HCT116 (cell line): ENCODE results near the gene LYST. TPM values are rescaled to one million over a fixed set of nuclear protein-coding genes. Genes with fewer than 3 reads are reported as not detected.
"Not testable (repeated sequence)": the region's sequence is repeated elsewhere in the genome, so short reads cannot be mapped to it uniquely, and the experiment has no call there.

Source experiments
- ATAC-seq: fragments of 200-7000 bp; cut with Tn5 transposase; 2 replicates; pipeline ENCODE4 v1.9.1; 2020; ENCODE audit warnings: mild to moderate bottlenecking, moderate library complexity
- BruUV-seq: library from RNA; stranded (reverse); fragments of 400-500 nt; replicated peaks from 2 replicates; lab custom pipeline; 2021; lab: Mats Ljungman, UMichigan
- CTCF ChIA-PET: fragments of 300-600 bp; sonication (Branson Sonifier 250); formaldehyde crosslinking; loops from one replicate; lab custom pipeline; 2021; ENCODE audit warnings: antibody characterized with exemption; lab: Charles Lee
- POLR2A ChIA-PET: fragments of 300-600, 350-600 bp; sonication (Branson Sonifier 250); formaldehyde crosslinking; loops from one replicate; lab custom pipeline; 2021; ENCODE audit warnings: antibody characterized with exemption; lab: Charles Lee
- RAD21 ChIA-PET, 2 experiments: fragments of 300-600 bp; sonication (Branson Sonifier 250); formaldehyde crosslinking; loops; one replicate each; lab custom pipeline; 2023; ENCODE audit warnings: low total read pairs in 2 of 2; ENCODE audit not compliant: uncharacterized antibody in 2 of 2, unreplicated experiment in 2 of 2, low non-redundant PET in 1 of 2; lab: Charles Lee
- DNase-seq: peaks from one replicate; pipeline ENCODE4 v3.0.0-alpha.2; 2010; ENCODE audit warnings: low read depth, low spot score
- H2AFZ ChIP-seq: fragments of 200-600 bp; shearing (Covaris generic), sonication (generic); 2 replicates; pipeline ENCODE4 v1.6.1; 2017; ENCODE audit warnings: low read depth, mixed run types, mixed read lengths, antibody characterized with exemption, low read length; ENCODE audit not compliant: poor library complexity, severe bottlenecking
- H3K27ac ChIP-seq: 2 replicates; pipeline ENCODE4 v1.5.1; 2012; ENCODE audit warnings: low read depth, low read length
- H3K27me3 ChIP-seq: fragments of 200-600 bp; sonication (generic); 2 replicates; pipeline ENCODE4 v1.6.1; 2016; ENCODE audit warnings: mixed run types, low read length, mixed read lengths; ENCODE audit not compliant: insufficient read depth
- H3K36me3 ChIP-seq, 2 experiments: fragments of 200-500 bp in 1 of 2; fragments of 200-600 bp in 1 of 2; sonication (Bioruptor generic) in 1 of 2; sonication (generic) in 1 of 2; 2 replicates each; pipeline versions ENCODE4 v1.5.1 to v1.6.1; 2014 to 2016; ENCODE audit warnings: low read length in 2 of 2, inconsistent platforms in 1 of 2, mixed read lengths in 1 of 2, mixed run types in 1 of 2; ENCODE audit not compliant: insufficient read depth in 2 of 2, control insufficient read depth in 1 of 2
- H3K4me1 ChIP-seq, 2 experiments: fragments of 200-600 bp in 1 of 2; sonication (generic) in 1 of 2; 2 replicates each; pipeline versions ENCODE4 v1.5.1 to v1.6.1; 2012 to 2017; ENCODE audit warnings: low read length in 2 of 2, inconsistent platforms in 1 of 2, mild to moderate bottlenecking in 1 of 2, mixed read lengths in 1 of 2, mixed run types in 1 of 2, moderate library complexity in 1 of 2; ENCODE audit not compliant: insufficient read depth in 2 of 2, control insufficient read depth in 1 of 2
- H3K4me2 ChIP-seq: fragments of 200-600 bp; sonication (generic); 2 replicates; pipeline ENCODE4 v1.6.1; 2017; ENCODE audit warnings: mixed run types, low read length, mixed read lengths
- H3K4me3 ChIP-seq, 2 experiments: fragments of 200-600 bp in 1 of 2; sonication (generic) in 1 of 2; replicated peaks in 1 of 2; 2 replicates each; pipeline ENCODE4 v1.5.1; 2011 to 2016; ENCODE audit warnings: low read length in 2 of 2, control low read depth in 1 of 2, low read depth in 1 of 2, mild to moderate bottlenecking in 1 of 2, mixed read lengths in 1 of 2, mixed run types in 1 of 2
- H3K79me2 ChIP-seq: fragments of 200-600 bp; sonication (generic); 2 replicates; pipeline ENCODE4 v1.6.1; 2017; ENCODE audit warnings: mild to moderate bottlenecking, mixed run types, low read length, moderate library complexity, mixed read lengths; ENCODE audit not compliant: insufficient read depth
- H3K9ac ChIP-seq: fragments of 200-600 bp; sonication (generic); 2 replicates; pipeline ENCODE4 v1.6.1; 2016; ENCODE audit warnings: low read length, mixed read lengths
- H3K9me2 ChIP-seq: fragments of 200-600 bp; sonication (generic), shearing (Covaris generic); 2 replicates; pipeline ENCODE4 v1.6.1; 2017; ENCODE audit warnings: mixed run types, mild to moderate bottlenecking, moderate library complexity; ENCODE audit not compliant: insufficient read depth
- H3K9me3 ChIP-seq, 2 experiments: fragments of 200-500 bp in 1 of 2; fragments of 200-600 bp in 1 of 2; sonication (Bioruptor generic) in 1 of 2; sonication (generic) in 1 of 2; 2 replicates each; pipeline ENCODE4 v1.6.1; 2014 to 2017; ENCODE audit warnings: low read length in 2 of 2, mixed read lengths in 2 of 2, inconsistent platforms in 1 of 2, low read depth in 1 of 2, mild to moderate bottlenecking in 1 of 2, mixed run types in 1 of 2, moderate library complexity in 1 of 2; ENCODE audit not compliant: control insufficient read depth in 1 of 2, insufficient read depth in 1 of 2
- H4K20me1 ChIP-seq: fragments of 200-600 bp; sonication (generic), shearing (Covaris generic); 2 replicates; pipeline ENCODE4 v1.6.1; 2017; ENCODE audit warnings: mixed run types, mild to moderate bottlenecking, moderate library complexity; ENCODE audit not compliant: insufficient read depth
- CBX3 ChIP-seq: IDR thresholded peaks from 2 replicates; pipeline ENCODE4 v1.6.1; 2012; ENCODE audit warnings: low read depth
- CEBPB ChIP-seq: IDR thresholded peaks from 2 replicates; pipeline ENCODE4 v1.6.1; 2012; ENCODE audit warnings: low read depth
- FOSL1 ChIP-seq: IDR thresholded peaks from 2 replicates; pipeline ENCODE4 v1.6.1; 2012; ENCODE audit warnings: low read depth
- JUND ChIP-seq: IDR thresholded peaks from 2 replicates; pipeline ENCODE4 v1.6.1; 2012
- POLR2AphosphoS5 ChIP-seq: IDR thresholded peaks from 2 replicates; pipeline ENCODE4 v1.6.1; 2011; ENCODE audit warnings: mild to moderate bottlenecking, low read depth, low read length, moderate library complexity
- RAD21 ChIP-seq: IDR thresholded peaks from 2 replicates; pipeline ENCODE4 v1.6.1; 2012; ENCODE audit warnings: low read depth, mild to moderate bottlenecking
- SP1 ChIP-seq: IDR thresholded peaks from 2 replicates; pipeline ENCODE4 v1.6.1; 2012; ENCODE audit warnings: low read depth
- TCF7L2 ChIP-seq: IDR thresholded peaks from 2 replicates; pipeline ENCODE4 v1.7.0; 2011; ENCODE audit warnings: borderline replicate concordance, inconsistent platforms; ENCODE audit not compliant: insufficient read depth, insufficient read length; ENCODE audit errors: extremely low read depth
- YY1 ChIP-seq: IDR thresholded peaks from 2 replicates; pipeline ENCODE4 v1.6.1; 2011; ENCODE audit warnings: low read length, low read depth, moderate library complexity, mild to moderate bottlenecking; ENCODE audit not compliant: insufficient replicate concordance; ENCODE audit errors: extremely low read depth
- intact Hi-C: fragments of 100-400 bp; cut with micrococcal nuclease; formaldehyde crosslinking; loops from 2 replicates; pipeline ENCODE4 v1.10.0; 2022
- total RNA-seq: library from RNA; stranded (reverse); gene quantifications from one replicate; pipeline ENCODE4 v1.2.1, GENCODE V29; 2021; ENCODE audit not compliant: unreplicated experiment
- TF ChIP-seq, protein P1 (sequence below), 3 experiments: fragments of 200-600 bp in 1 of 3; sonication (generic) in 1 of 3; IDR thresholded peaks in 2 of 3; conservative IDR thresholded peaks in 1 of 3; 2 replicates each; pipeline ENCODE4 v1.5.1; 2012 to 2017; ENCODE audit warnings: low read depth in 2 of 3, low read length in 2 of 3, antibody characterized with exemption in 1 of 3, borderline replicate concordance in 1 of 3, control low read depth in 1 of 3, mild to moderate bottlenecking in 1 of 3, mixed read lengths in 1 of 3, mixed run types in 1 of 3, moderate library complexity in 1 of 3; ENCODE audit not compliant: insufficient read depth in 1 of 3
- TF ChIP-seq, protein P2 (sequence below): IDR thresholded peaks from 2 replicates; pipeline ENCODE4 v1.6.1; 2012; ENCODE audit warnings: low read depth

The LYST gene
- total RNA-seq, 1 experiment from 2014 or later = 6.6 TPM

DNA sequence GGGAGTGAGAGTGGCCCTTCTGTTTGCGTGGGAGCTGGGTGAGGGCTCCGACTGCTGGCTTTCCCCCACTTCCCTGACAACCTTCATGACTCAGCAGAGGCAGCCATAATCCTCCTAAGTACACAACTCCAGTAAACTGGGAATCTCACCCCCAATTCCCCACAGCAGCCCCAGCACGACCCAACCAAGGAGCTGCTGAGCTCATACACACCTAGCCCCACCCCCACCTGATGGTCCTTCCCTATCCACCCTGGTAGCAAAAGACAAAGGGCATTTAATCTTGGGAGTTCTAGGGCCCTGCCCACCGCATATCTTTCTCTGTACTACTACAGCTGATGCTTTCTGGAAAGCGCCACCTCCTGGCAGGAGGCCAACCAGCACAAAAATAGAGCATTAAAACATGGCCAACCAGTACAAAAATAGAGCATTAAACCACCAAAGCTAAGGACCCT lies 21.0 kb downstream of the LYST start:
- H3K9me2 ChIP-seq, H3K4me1 ChIP-seq, DNase-seq, RAD21 ChIA-PET, H3K27ac ChIP-seq, H3K4me2 ChIP-seq, POLR2A ChIA-PET, H3K4me3 ChIP-seq, H3K36me3 ChIP-seq, H3K79me2 ChIP-seq, H2AFZ ChIP-seq, H3K27me3 ChIP-seq, H3K9ac ChIP-seq, BruUV-seq, intact Hi-C loops, H4K20me1 ChIP-seq, H3K9me3 ChIP-seq: not testable (repeated sequence)
- TF ChIP-seq, protein P1, sequence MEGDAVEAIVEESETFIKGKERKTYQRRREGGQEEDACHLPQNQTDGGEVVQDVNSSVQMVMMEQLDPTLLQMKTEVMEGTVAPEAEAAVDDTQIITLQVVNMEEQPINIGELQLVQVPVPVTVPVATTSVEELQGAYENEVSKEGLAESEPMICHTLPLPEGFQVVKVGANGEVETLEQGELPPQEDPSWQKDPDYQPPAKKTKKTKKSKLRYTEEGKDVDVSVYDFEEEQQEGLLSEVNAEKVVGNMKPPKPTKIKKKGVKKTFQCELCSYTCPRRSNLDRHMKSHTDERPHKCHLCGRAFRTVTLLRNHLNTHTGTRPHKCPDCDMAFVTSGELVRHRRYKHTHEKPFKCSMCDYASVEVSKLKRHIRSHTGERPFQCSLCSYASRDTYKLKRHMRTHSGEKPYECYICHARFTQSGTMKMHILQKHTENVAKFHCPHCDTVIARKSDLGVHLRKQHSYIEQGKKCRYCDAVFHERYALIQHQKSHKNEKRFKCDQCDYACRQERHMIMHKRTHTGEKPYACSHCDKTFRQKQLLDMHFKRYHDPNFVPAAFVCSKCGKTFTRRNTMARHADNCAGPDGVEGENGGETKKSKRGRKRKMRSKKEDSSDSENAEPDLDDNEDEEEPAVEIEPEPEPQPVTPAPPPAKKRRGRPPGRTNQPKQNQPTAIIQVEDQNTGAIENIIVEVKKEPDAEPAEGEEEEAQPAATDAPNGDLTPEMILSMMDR (IDR thresholded peaks at IDR 0.05 in 2 of 3, conservative IDR thresholded peaks at IDR 0.05 in 1 of 3; ENCODE audit: borderline replicate concordance in 1 of 3, insufficient read depth in 1 of 3, low read depth in 2 of 3, low read length in 2 of 3) = peak in 1 of 3 experiments; percentile 27; a peak in 2 of 6 replicates
- peak; percentile 42 for ATAC-seq
- CTCF ChIA-PET = interaction anchor here (1.0 kb wide), 1 partner anchor 9 kb away, joined by 3 read pairs; no protein-coding TSS in a partner anchor

DNA sequence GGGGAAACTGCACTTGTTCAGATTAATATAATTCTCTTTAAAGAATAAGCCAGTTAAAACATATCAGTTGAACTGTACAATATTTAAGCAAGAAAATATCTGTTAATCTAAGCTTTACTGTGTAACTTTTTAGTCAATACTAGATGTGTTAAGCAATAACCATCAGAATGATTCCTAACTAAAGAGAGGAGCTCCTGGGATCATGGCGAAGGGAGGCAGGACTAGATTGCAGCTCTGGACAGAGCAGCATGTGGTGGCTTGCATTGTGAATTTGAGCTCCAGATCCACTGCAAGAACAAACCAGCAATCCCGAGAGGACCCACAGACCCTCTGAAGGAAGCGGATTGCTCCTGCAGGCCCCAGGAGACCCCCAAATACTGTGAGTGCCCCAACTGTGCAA lies 21.9 kb downstream of the LYST start:
- CTCF ChIA-PET = interaction anchor here (1.5 kb wide), 1 partner anchor 9 kb away, joined by 3 read pairs; no protein-coding TSS in a partner anchor
- POLR2A ChIA-PET = no interaction called here
- ATAC-seq (no peak), DNase-seq (no peak)
- Histone ChIP-seq H3K36me3 (no peaks in the 10 kb centered on the region), H3K4me3 (no peak overlapping the region), H3K27ac (no peak overlapping the region), H3K27me3 (no peaks in the 10 kb centered on the region), H4K20me1 (no peaks in the 10 kb centered on the region), H3K4me2 (no peak overlapping the region), H3K79me2 (no peaks in the 10 kb centered on the region), H3K9me2 (no peaks in the 10 kb centered on the region), H3K9ac (no peak overlapping the region), H3K4me1 (peaks cover 0 to 5% of the 10 kb centered on the region in 2 experiments; a peak in 1 of 4 replicates), H2AFZ (no peak overlapping the region), H3K9me3 (no peaks in the 10 kb centered on the region)
- intact Hi-C loops = no loop called here
- RAD21 ChIA-PET = no interaction called here
- BruUV-seq = no TSS peak
- TF ChIP-seq TCF7L2 = no peak
- TF ChIP-seq POLR2AphosphoS5 = no peak
- TF ChIP-seq, protein P2, sequence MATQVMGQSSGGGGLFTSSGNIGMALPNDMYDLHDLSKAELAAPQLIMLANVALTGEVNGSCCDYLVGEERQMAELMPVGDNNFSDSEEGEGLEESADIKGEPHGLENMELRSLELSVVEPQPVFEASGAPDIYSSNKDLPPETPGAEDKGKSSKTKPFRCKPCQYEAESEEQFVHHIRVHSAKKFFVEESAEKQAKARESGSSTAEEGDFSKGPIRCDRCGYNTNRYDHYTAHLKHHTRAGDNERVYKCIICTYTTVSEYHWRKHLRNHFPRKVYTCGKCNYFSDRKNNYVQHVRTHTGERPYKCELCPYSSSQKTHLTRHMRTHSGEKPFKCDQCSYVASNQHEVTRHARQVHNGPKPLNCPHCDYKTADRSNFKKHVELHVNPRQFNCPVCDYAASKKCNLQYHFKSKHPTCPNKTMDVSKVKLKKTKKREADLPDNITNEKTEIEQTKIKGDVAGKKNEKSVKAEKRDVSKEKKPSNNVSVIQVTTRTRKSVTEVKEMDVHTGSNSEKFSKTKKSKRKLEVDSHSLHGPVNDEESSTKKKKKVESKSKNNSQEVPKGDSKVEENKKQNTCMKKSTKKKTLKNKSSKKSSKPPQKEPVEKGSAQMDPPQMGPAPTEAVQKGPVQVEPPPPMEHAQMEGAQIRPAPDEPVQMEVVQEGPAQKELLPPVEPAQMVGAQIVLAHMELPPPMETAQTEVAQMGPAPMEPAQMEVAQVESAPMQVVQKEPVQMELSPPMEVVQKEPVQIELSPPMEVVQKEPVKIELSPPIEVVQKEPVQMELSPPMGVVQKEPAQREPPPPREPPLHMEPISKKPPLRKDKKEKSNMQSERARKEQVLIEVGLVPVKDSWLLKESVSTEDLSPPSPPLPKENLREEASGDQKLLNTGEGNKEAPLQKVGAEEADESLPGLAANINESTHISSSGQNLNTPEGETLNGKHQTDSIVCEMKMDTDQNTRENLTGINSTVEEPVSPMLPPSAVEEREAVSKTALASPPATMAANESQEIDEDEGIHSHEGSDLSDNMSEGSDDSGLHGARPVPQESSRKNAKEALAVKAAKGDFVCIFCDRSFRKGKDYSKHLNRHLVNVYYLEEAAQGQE = no peak
- no peak for TF ChIP-seq CEBPB
- TF ChIP-seq CBX3 = no peak
- no peak for TF ChIP-seq JUND
- no peak for TF ChIP-seq YY1
- TF ChIP-seq FOSL1 = no peak
- TF ChIP-seq RAD21 = no peak
- TF ChIP-seq SP1 = no peak
- TF ChIP-seq, protein P1 (IDR thresholded peaks at IDR 0.05 in 2 of 3, conservative IDR thresholded peaks at IDR 0.05 in 1 of 3; ENCODE audit: borderline replicate concordance in 1 of 3, insufficient read depth in 1 of 3, low read depth in 2 of 3, low read length in 2 of 3) = no peak
